PC-3 (cell line): ENCODE data around the gene LINC01488. TPM values are rescaled to one million over a fixed set of nuclear protein-coding genes. Genes with fewer than 3 reads are reported as not detected.

Experiments used
- ATAC-seq: fragments of 200-7000 bp; cut with Tn5 transposase; 2 replicates; pipeline ENCODE4 v1.9.1; 2020; ENCODE audit warnings: mild to moderate bottlenecking, moderate library complexity
- BruUV-seq: library from RNA; stranded (reverse); fragments of 400-500 nt; replicated peaks from 2 replicates; lab custom pipeline; 2021; lab: Mats Ljungman, UMichigan
- CTCF ChIA-PET: fragments of 300-600 bp; sonication (Branson Sonifier 250); formaldehyde crosslinking; loops from one replicate; lab custom pipeline; 2022; ENCODE audit warnings: antibody characterized with exemption; lab: Charles Lee
- POLR2A ChIA-PET: fragments of 300-600 bp; sonication (Branson Sonifier 250); formaldehyde crosslinking; loops from one replicate; lab custom pipeline; 2022; ENCODE audit warnings: antibody characterized with exemption; ENCODE audit not compliant: unreplicated experiment; lab: Charles Lee
- DNase-seq: peaks from one replicate; pipeline ENCODE4 v3.0.0-alpha.2; 2015
- H2AFZ ChIP-seq: fragments of 300-600 bp; sonication (generic); 2 replicates; pipeline ENCODE4 v1.6.0; 2016; ENCODE audit warnings: antibody characterized with exemption, low read length
- H3F3A ChIP-seq: fragments of 300-600 bp; sonication (generic); one replicate; pipeline ENCODE4 v1.6.0; 2017; ENCODE audit warnings: antibody characterized with exemption, low read length, control low read depth, mild to moderate bottlenecking; ENCODE audit not compliant: unreplicated experiment
- H3K27ac ChIP-seq: fragments of 300-600 bp; sonication (generic); 2 replicates; pipeline ENCODE4 v1.5.1; 2016; ENCODE audit warnings: mild to moderate bottlenecking, low read length
- H3K27me3 ChIP-seq: fragments of 300-600 bp; sonication (generic); 2 replicates; pipeline ENCODE4 v1.6.1; 2016; ENCODE audit warnings: low read length, mixed read lengths
- H3K36me3 ChIP-seq: fragments of 300-600 bp; sonication (generic); 2 replicates; pipeline ENCODE4 v1.6.1; 2016; ENCODE audit warnings: low read depth, mixed run types, low read length, mixed read lengths
- H3K4me1 ChIP-seq: fragments of 300-600 bp; sonication (generic); 2 replicates; pipeline ENCODE4 v1.5.1; 2016; ENCODE audit warnings: low read length; ENCODE audit not compliant: insufficient read depth
- H3K4me2 ChIP-seq: fragments of 300-600 bp; sonication (generic); 2 replicates; pipeline ENCODE4 v1.6.0; 2016; ENCODE audit warnings: low read length
- H3K4me3 ChIP-seq: fragments of 300-600 bp; sonication (generic); 2 replicates; pipeline ENCODE4 v1.5.1; 2016; ENCODE audit warnings: mild to moderate bottlenecking, low read length, mixed read lengths
- H3K79me2 ChIP-seq: fragments of 300-600 bp; sonication (generic); 2 replicates; pipeline ENCODE4 v1.6.1; 2017; ENCODE audit warnings: low read length, mixed read lengths
- H3K9ac ChIP-seq: fragments of 300-600 bp; sonication (generic); 2 replicates; pipeline ENCODE4 v1.6.0; 2016; ENCODE audit warnings: mild to moderate bottlenecking, low read length
- H3K9me2 ChIP-seq: fragments of 300-600 bp; sonication (generic); replicated peaks from 2 replicates; pipeline ENCODE4 v1.6.1; 2016; ENCODE audit warnings: mixed run types, low read length, mixed read lengths
- H3K9me3 ChIP-seq: fragments of 300-600 bp; sonication (generic); 2 replicates; pipeline ENCODE4 v1.6.1; 2016; ENCODE audit warnings: low read length, mixed read lengths
- H4K20me1 ChIP-seq: fragments of 300-600 bp; sonication (generic); 2 replicates; pipeline ENCODE4 v1.6.1; 2016; ENCODE audit warnings: low read length, mixed read lengths
- CTCF ChIP-seq: fragments of 300-600 bp; sonication (generic); conservative IDR thresholded peaks from 2 replicates; pipeline ENCODE4 v1.5.1; 2017; ENCODE audit warnings: antibody characterized with exemption, low read depth, mild to moderate bottlenecking, low read length
- EZH2 ChIP-seq: fragments of 300-600 bp; sonication (generic); IDR thresholded peaks from one replicate; pipeline ENCODE4 v1.6.1; 2017; ENCODE audit warnings: antibody characterized with exemption, mild to moderate bottlenecking, low read length; ENCODE audit not compliant: unreplicated experiment
- EZH2phosphoT487 ChIP-seq: fragments of 300-600 bp; sonication (generic); IDR thresholded peaks from 2 replicates; pipeline ENCODE4 v1.6.1; 2018; ENCODE audit warnings: mild to moderate bottlenecking, antibody characterized with exemption, low read length, borderline replicate concordance
- intact Hi-C: fragments of 100-400 bp; cut with micrococcal nuclease; formaldehyde crosslinking; loops from 2 replicates; pipeline ENCODE4 v1.9.0; 2023
- total RNA-seq: library from RNA; depleted of rRNA; stranded (reverse); fragments of >200 nt; gene quantifications from 2 replicates; pipeline ENCODE4 v1.2.3, GENCODE V29; 2014

Gene LINC01488
- total RNA-seq, 1 experiment from 2014 or later, result not detected

GRCh38 chr11:69501121-69501489 is 19.6 kb downstream of the LINC01488 start:
- DNase-seq, result no peak
- Histone ChIP-seq H3K27me3 (no peaks in the 10 kb centered on the region), H3K4me2 (no peak overlapping the region), H3K9me2 (no peaks in the 10 kb centered on the region), H2AFZ (no peak overlapping the region), H3K4me1 (peaks cover 14% of the 10 kb centered on the region), H3K4me3 (no peak overlapping the region), H3K79me2 (no peaks in the 10 kb centered on the region), H3K36me3 (no peaks in the 10 kb centered on the region), H3K27ac (no peak overlapping the region), H3K9ac (no peak overlapping the region), H3F3A (no peaks in the 10 kb centered on the region), H4K20me1 (no peaks in the 10 kb centered on the region), H3K9me3 (no peaks in the 10 kb centered on the region)
- POLR2A ChIA-PET, result no interaction called here
- ATAC-seq, result no peak
- no TSS peak for BruUV-seq
- no peak for TF ChIP-seq EZH2phosphoT487
- TF ChIP-seq CTCF, result no peak
- TF ChIP-seq EZH2, result no peak
- intact Hi-C loops, result no loop called here
- CTCF ChIA-PET, result no interaction called here

GRCh38 chr11:69501891-69502860 is 20.7 kb downstream of the LINC01488 start:
- ATAC-seq, result no peak
- H3K27me3 ChIP-seq, result no peaks in the 10 kb centered on the region
- H2AFZ ChIP-seq, result no peak overlapping the region
- no peak for TF ChIP-seq CTCF
- no peak for TF ChIP-seq EZH2
- TF ChIP-seq EZH2phosphoT487, result no peak
- no peak overlapping the region for H3K9ac ChIP-seq
- no peaks in the 10 kb centered on the region for H3K9me3 ChIP-seq
- H3K4me1 ChIP-seq, result peaks cover 5% of the 10 kb centered on the region
- H3F3A ChIP-seq, result no peaks in the 10 kb centered on the region
- H3K9me2 ChIP-seq, result no peaks in the 10 kb centered on the region
- no peaks in the 10 kb centered on the region for H3K36me3 ChIP-seq
- no peaks in the 10 kb centered on the region for H3K79me2 ChIP-seq
- no peak overlapping the region for H3K27ac ChIP-seq
- intact Hi-C loops, result no loop called here
- no peak overlapping the region for H3K4me3 ChIP-seq
- H4K20me1 ChIP-seq, result no peaks in the 10 kb centered on the region
- H3K4me2 ChIP-seq, result no peak overlapping the region
- CTCF ChIA-PET, result no interaction called here
- no peak for DNase-seq
- BruUV-seq, result no TSS peak
- POLR2A ChIA-PET, result no interaction called here

- H3K4me2 ChIP-seq, result no peak overlapping the region
- ATAC-seq, result no peak
- intact Hi-C loops, result no loop called here
- no peaks in the 10 kb centered on the region for H3K9me2 ChIP-seq
- H3K4me1 ChIP-seq, result peaks cover 2% of the 10 kb centered on the region; the same call in 1 of the 2 replicates
- H3K27ac ChIP-seq, result no peak overlapping the region
- no peaks in the 10 kb centered on the region for H3K36me3 ChIP-seq
- ChIA-PET CTCF (no interaction called here), POLR2A (no interaction called here)
- H3K9ac ChIP-seq, result no peak overlapping the region
- H3K27me3 ChIP-seq, result no peaks in the 10 kb centered on the region
- H3F3A ChIP-seq, result no peaks in the 10 kb centered on the region
- no TSS peak for BruUV-seq
- no peak overlapping the region for H3K4me3 ChIP-seq
- no peak for DNase-seq
- TF ChIP-seq CTCF (no peak), EZH2 (no peak), EZH2phosphoT487 (no peak)
- no peaks in the 10 kb centered on the region for H3K79me2 ChIP-seq
- no peaks in the 10 kb centered on the region for H3K9me3 ChIP-seq
- H4K20me1 ChIP-seq, result no peaks in the 10 kb centered on the region
- no peak overlapping the region for H2AFZ ChIP-seq
Observed at GRCh38 chr11:69504127-69504526, 22.7 kb downstream of the LINC01488 start.
